DOHH2 (cell line): ENCODE data around the gene ABCB8.
"Not testable (repeated sequence)": the region's sequence is repeated elsewhere in the genome, so short reads cannot be mapped to it uniquely, and the experiment has no call there.

Experiments
- H3F3A ChIP-seq: fragments of 200-600 bp; sonication (generic), shearing (Covaris generic); 2 replicates; pipeline ENCODE4 v1.6.0; 2016; ENCODE audit warnings: antibody characterized with exemption, mild to moderate bottlenecking; ENCODE audit not compliant: control insufficient read depth, insufficient read depth
- H3K27ac ChIP-seq: fragments of 200-600 bp; sonication (generic); 2 replicates; pipeline ENCODE4 v1.5.1; 2014; ENCODE audit warnings: low read depth, mild to moderate bottlenecking, low read length, moderate library complexity
- H3K27me3 ChIP-seq: fragments of 200-600 bp; sonication (generic); 2 replicates; pipeline ENCODE4 v1.6.1; 2014; ENCODE audit warnings: mild to moderate bottlenecking, low read length, mixed read lengths; ENCODE audit not compliant: control insufficient read depth
- H3K36me3 ChIP-seq: fragments of 200-600 bp; sonication (generic); 2 replicates; pipeline ENCODE4 v1.6.1; 2014; ENCODE audit warnings: mild to moderate bottlenecking, low read length, moderate library complexity, mixed read lengths; ENCODE audit not compliant: control insufficient read depth
- H3K4me1 ChIP-seq: fragments of 200-600 bp; sonication (generic); 2 replicates; pipeline ENCODE4 v1.6.1; 2014; ENCODE audit warnings: mild to moderate bottlenecking, low read length, mixed read lengths; ENCODE audit not compliant: control insufficient read depth
- H3K4me2 ChIP-seq: fragments of 200-600 bp; sonication (generic); 2 replicates; pipeline ENCODE4 v1.6.0; 2014; ENCODE audit warnings: mild to moderate bottlenecking, low read length, moderate library complexity
- H3K4me3 ChIP-seq: fragments of 200-600 bp; sonication (generic); 2 replicates; pipeline ENCODE4 v1.5.1; 2014; ENCODE audit warnings: mild to moderate bottlenecking, low read length, mixed read lengths
- H3K79me2 ChIP-seq: fragments of 200-600 bp; sonication (generic); 2 replicates; pipeline ENCODE4 v1.6.1; 2014; ENCODE audit warnings: mild to moderate bottlenecking, low read length, mixed read lengths; ENCODE audit not compliant: control insufficient read depth
- H3K9me2 ChIP-seq: fragments of 200-600 bp; sonication (generic); replicated peaks from 2 replicates; pipeline ENCODE4 v1.6.1; 2014; ENCODE audit warnings: mild to moderate bottlenecking, low read length, mixed read lengths; ENCODE audit not compliant: control insufficient read depth
- H3K9me3 ChIP-seq: fragments of 200-600 bp; sonication (generic); 2 replicates; pipeline ENCODE4 v1.6.1; 2014; ENCODE audit warnings: antibody characterized with exemption, low read length, mixed read lengths; ENCODE audit not compliant: control insufficient read depth, insufficient read depth
- H4K20me1 ChIP-seq: fragments of 200-600 bp; sonication (generic); 2 replicates; pipeline ENCODE4 v1.6.0; 2014; ENCODE audit warnings: low read depth, mild to moderate bottlenecking, antibody characterized with exemption, low read length, moderate library complexity; ENCODE audit not compliant: control insufficient read depth, insufficient read depth
- EZH2phosphoT487 ChIP-seq: fragments of 200-600 bp; sonication (generic); IDR thresholded peaks from 2 replicates; pipeline ENCODE4 v1.6.1; 2017; ENCODE audit warnings: borderline replicate concordance, mild to moderate bottlenecking, antibody characterized with exemption, low read length, moderate library complexity, mixed read lengths
- TF ChIP-seq, protein P1 (sequence below): fragments of 200-600 bp; sonication (generic); IDR thresholded peaks from one replicate; pipeline ENCODE4 v1.5.1; 2014; ENCODE audit warnings: antibody characterized with exemption, mild to moderate bottlenecking, low read depth, low read length; ENCODE audit not compliant: poor library complexity, severe bottlenecking

Gene ABCB8

GRCh38 chr7:151010037-151010306, 18.3 kb upstream of the ABCB8 start:
- Histone ChIP-seq H3K27ac (no peak overlapping the region), H3K9me2 (no peaks in the 10 kb centered on the region), H3K79me2 (no peaks in the 10 kb centered on the region), H4K20me1 (no peaks in the 10 kb centered on the region), H3K4me2 (no peak overlapping the region), H3F3A (peaks cover 6% of the 10 kb centered on the region; the same call in 1 of the 2 replicates), H3K27me3 (no peaks in the 10 kb centered on the region), H3K4me1 (peaks cover 38% of the 10 kb centered on the region), H3K36me3 (no peaks in the 10 kb centered on the region), H3K9me3 (no peaks in the 10 kb centered on the region), H3K4me3 (no peak overlapping the region)
- TF ChIP-seq, protein P1, sequence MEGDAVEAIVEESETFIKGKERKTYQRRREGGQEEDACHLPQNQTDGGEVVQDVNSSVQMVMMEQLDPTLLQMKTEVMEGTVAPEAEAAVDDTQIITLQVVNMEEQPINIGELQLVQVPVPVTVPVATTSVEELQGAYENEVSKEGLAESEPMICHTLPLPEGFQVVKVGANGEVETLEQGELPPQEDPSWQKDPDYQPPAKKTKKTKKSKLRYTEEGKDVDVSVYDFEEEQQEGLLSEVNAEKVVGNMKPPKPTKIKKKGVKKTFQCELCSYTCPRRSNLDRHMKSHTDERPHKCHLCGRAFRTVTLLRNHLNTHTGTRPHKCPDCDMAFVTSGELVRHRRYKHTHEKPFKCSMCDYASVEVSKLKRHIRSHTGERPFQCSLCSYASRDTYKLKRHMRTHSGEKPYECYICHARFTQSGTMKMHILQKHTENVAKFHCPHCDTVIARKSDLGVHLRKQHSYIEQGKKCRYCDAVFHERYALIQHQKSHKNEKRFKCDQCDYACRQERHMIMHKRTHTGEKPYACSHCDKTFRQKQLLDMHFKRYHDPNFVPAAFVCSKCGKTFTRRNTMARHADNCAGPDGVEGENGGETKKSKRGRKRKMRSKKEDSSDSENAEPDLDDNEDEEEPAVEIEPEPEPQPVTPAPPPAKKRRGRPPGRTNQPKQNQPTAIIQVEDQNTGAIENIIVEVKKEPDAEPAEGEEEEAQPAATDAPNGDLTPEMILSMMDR: no peak
- TF ChIP-seq EZH2phosphoT487: no peak

DNA sequence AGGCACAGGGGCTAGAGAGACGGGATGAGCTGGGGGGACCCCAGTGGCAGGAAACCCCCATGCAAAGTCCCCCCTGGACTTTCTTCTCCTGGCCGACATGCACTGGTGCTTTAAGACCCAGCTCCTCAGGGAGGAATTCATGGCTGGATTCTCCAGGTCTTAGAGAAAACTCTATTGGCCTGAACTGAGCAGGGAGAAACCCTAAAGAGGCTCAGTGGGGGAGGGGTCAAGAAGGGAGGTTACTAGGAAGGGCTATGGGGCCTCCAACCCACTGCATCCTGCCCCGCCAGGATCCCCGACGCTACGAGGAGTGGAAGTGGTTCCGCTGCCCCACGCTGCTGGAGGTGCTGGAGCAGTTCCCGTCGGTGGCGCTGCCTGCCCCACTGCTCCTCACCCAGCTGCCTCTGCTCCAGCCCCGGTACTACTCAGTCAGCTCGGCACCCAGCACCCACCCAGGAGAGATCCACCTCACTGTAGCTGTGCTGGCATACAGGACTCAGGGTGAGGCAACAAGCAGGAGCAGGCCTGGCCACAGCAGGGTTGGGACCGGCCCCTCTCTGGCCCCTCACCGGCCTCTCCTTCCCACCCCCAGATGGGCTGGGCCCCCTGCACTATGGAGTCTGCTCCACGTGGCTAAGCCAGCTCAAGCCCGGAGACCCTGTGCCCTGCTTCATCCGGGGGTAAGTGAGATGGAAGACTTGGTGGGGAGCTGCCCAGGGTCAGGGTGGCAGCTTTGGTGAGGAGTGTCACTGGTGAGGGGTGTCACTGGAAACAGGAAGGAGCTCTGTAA, 17.7 kb upstream of the ABCB8 start:
- peaks cover 43% of the 10 kb centered on the region for H3K4me1 ChIP-seq
- no peaks in the 10 kb centered on the region for H3K79me2 ChIP-seq
- TF ChIP-seq, protein P1: no peak
- TF ChIP-seq EZH2phosphoT487: no peak
- H3K27ac ChIP-seq: no peak overlapping the region
- H3K9me3 ChIP-seq: no peaks in the 10 kb centered on the region
- no peaks in the 10 kb centered on the region for H4K20me1 ChIP-seq
- H3K4me3 ChIP-seq: no peak overlapping the region
- no peaks in the 10 kb centered on the region for H3K9me2 ChIP-seq
- no peaks in the 10 kb centered on the region for H3K27me3 ChIP-seq
- peaks cover 6% of the 10 kb centered on the region; the same call in 1 of the 2 replicates for H3F3A ChIP-seq
- no peaks in the 10 kb centered on the region for H3K36me3 ChIP-seq
- H3K4me2 ChIP-seq: no peak overlapping the region

GRCh38 chr7:151011097-151011409, 17.2 kb upstream of the ABCB8 start:
- TF ChIP-seq, protein P1: no peak
- no peak for TF ChIP-seq EZH2phosphoT487
- Histone ChIP-seq H3K27ac (no peak overlapping the region), H3K9me3 (no peaks in the 10 kb centered on the region), H3K79me2 (no peaks in the 10 kb centered on the region), H3K4me2 (no peak overlapping the region), H3K27me3 (no peaks in the 10 kb centered on the region), H3K4me1 (peaks cover 43% of the 10 kb centered on the region), H3K4me3 (no peak overlapping the region), H3K36me3 (no peaks in the 10 kb centered on the region), H3K9me2 (no peaks in the 10 kb centered on the region), H3F3A (peaks cover 6% of the 10 kb centered on the region; the same call in 1 of the 2 replicates), H4K20me1 (no peaks in the 10 kb centered on the region)

DNA sequence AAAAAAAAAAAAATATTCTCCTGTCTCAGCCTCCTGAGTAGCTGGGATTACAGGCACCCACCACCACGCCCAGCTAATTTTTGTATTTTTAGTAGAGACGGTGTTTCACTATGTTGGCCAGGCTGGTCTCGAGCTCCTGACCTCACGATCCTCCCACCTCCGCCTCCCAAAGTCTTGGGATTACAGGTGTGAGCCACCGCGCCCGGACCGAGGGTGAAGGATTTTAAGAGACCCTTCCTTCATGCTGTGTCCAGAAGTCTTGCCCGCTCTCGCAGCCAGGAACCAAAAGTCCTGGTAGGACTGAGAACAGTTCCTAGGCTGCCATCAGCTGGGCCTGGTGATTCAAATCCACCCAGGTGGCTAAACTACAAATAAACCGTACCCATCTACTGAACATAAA, 16.6 kb upstream of the ABCB8 start:
- not testable (repeated sequence) for H3K4me3 ChIP-seq, H3K36me3 ChIP-seq, H3K27ac ChIP-seq, H3F3A ChIP-seq, H3K79me2 ChIP-seq, H4K20me1 ChIP-seq, H3K27me3 ChIP-seq, H3K9me2 ChIP-seq, H3K4me2 ChIP-seq, H3K9me3 ChIP-seq
- peaks cover 43% of the 10 kb centered on the region for H3K4me1 ChIP-seq
